ENCODE results near the gene UMPS.
"Not testable (repeated sequence)": the region's sequence is repeated elsewhere in the genome, so short reads cannot be mapped to it uniquely, and the experiment has no call there.

The UMPS gene

GRCh38 chr3:124780761-124781475 lies 50.7 kb downstream of the UMPS start:
- H3K4me3 ChIP-seq (ENCODE audit: severe bottlenecking) = no peak overlapping the region
- H3K27me3 ChIP-seq (ENCODE audit: insufficient read depth, poor library complexity, severe bottlenecking) = no peaks in the 10 kb centered on the region
- DNase-seq (ENCODE audit: low spot score) (no peak), ATAC-seq (ENCODE audit: low read depth) (no peak)
- H3K4me1 ChIP-seq (ENCODE audit: insufficient read depth, poor library complexity, severe bottlenecking) = no peaks in the 10 kb centered on the region
- H3K27ac ChIP-seq (ENCODE audit: poor library complexity, severe bottlenecking) = no peak overlapping the region
- TF ChIP-seq, protein P1, sequence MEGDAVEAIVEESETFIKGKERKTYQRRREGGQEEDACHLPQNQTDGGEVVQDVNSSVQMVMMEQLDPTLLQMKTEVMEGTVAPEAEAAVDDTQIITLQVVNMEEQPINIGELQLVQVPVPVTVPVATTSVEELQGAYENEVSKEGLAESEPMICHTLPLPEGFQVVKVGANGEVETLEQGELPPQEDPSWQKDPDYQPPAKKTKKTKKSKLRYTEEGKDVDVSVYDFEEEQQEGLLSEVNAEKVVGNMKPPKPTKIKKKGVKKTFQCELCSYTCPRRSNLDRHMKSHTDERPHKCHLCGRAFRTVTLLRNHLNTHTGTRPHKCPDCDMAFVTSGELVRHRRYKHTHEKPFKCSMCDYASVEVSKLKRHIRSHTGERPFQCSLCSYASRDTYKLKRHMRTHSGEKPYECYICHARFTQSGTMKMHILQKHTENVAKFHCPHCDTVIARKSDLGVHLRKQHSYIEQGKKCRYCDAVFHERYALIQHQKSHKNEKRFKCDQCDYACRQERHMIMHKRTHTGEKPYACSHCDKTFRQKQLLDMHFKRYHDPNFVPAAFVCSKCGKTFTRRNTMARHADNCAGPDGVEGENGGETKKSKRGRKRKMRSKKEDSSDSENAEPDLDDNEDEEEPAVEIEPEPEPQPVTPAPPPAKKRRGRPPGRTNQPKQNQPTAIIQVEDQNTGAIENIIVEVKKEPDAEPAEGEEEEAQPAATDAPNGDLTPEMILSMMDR (IDR thresholded peaks at IDR 0.05; ENCODE audit: poor library complexity, severe bottlenecking) = no peak
- H3K9me3 ChIP-seq (ENCODE audit: severe bottlenecking) = no peaks in the 10 kb centered on the region
- no peaks in the 10 kb centered on the region for H3K36me3 ChIP-seq (ENCODE audit: low read depth)

- Histone ChIP-seq H3K9me3 (ENCODE audit: severe bottlenecking) (no peaks in the 10 kb centered on the region), H3K4me3 (ENCODE audit: severe bottlenecking) (no peak overlapping the region), H3K4me1 (ENCODE audit: insufficient read depth, poor library complexity, severe bottlenecking) (no peaks in the 10 kb centered on the region), H3K36me3 (ENCODE audit: low read depth) (0 out of 2 replicates have a peak, but pooled peaks cover 1% of the 10 kb centered on the region), H3K27me3 (ENCODE audit: insufficient read depth, poor library complexity, severe bottlenecking) (no peaks in the 10 kb centered on the region), H3K27ac (ENCODE audit: poor library complexity, severe bottlenecking) (no peak overlapping the region)
- TF ChIP-seq, protein P1 (IDR thresholded peaks at IDR 0.05; ENCODE audit: poor library complexity, severe bottlenecking) = no peak
- DNase-seq (ENCODE audit: low spot score) (no peak), ATAC-seq (ENCODE audit: low read depth) (no peak)
Measured at GRCh38 chr3:124781476-124782376, 51.5 kb downstream of the UMPS start.

DNA sequence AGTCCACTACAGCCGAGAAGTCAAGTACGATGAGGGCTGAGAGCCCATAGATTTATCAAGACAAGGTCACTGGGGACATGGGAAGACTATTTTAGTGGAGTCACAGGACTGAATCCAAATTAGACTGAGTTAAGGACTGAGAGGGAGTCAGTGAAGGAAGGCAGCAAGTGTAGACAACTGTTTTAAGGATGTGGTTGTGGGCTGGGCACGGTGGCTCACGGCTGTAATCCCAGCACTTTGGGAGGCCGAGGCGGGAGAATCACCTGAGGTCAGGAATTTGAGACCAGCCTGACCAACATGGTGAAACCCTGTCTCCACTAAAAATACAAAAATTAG lies 52.1 kb downstream of the UMPS start:
- H3K27ac ChIP-seq (ENCODE audit: poor library complexity, severe bottlenecking); H3K4me3 ChIP-seq (ENCODE audit: severe bottlenecking); H3K9me3 ChIP-seq (ENCODE audit: severe bottlenecking); DNase-seq (ENCODE audit: low spot score); ATAC-seq (ENCODE audit: low read depth); H3K36me3 ChIP-seq (ENCODE audit: low read depth); H3K27me3 ChIP-seq (ENCODE audit: insufficient read depth, poor library complexity, severe bottlenecking); H3K4me1 ChIP-seq (ENCODE audit: insufficient read depth, poor library complexity, severe bottlenecking): not testable (repeated sequence)

DNA sequence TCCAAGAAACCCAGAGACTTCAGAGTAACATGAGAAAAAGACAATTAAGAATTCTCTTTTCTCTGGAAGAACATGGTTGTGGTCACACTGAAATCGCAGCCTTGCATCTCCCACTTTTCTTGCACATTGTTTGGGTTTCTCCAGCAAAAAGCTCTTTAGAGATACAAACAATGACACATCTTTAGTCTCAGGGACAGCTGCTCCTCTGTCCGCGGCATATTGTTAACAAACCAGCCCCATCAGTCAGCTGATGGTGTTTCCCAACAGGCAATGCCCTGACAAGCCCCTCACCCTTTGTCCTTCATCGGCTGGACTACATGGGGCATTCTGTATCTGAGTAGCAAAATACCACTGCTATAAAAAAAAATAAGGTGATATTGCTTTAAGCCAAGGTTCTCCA lies 53.4 kb downstream of the UMPS start:
- no peak overlapping the region for H3K4me3 ChIP-seq (ENCODE audit: severe bottlenecking)
- H3K27ac ChIP-seq (ENCODE audit: poor library complexity, severe bottlenecking) = no peak overlapping the region
- no peaks in the 10 kb centered on the region for H3K27me3 ChIP-seq (ENCODE audit: insufficient read depth, poor library complexity, severe bottlenecking)
- no peak for ATAC-seq (ENCODE audit: low read depth)
- 0 out of 2 replicates have a peak, but pooled peaks cover 4% of the 10 kb centered on the region for H3K36me3 ChIP-seq (ENCODE audit: low read depth)
- DNase-seq (ENCODE audit: low spot score) = no peak
- TF ChIP-seq, protein P1 (IDR thresholded peaks at IDR 0.05; ENCODE audit: poor library complexity, severe bottlenecking) = no peak
- no peaks in the 10 kb centered on the region for H3K9me3 ChIP-seq (ENCODE audit: severe bottlenecking)
- H3K4me1 ChIP-seq (ENCODE audit: insufficient read depth, poor library complexity, severe bottlenecking) = no peaks in the 10 kb centered on the region

- ATAC-seq (ENCODE audit: low read depth) = no peak
- no peak overlapping the region for H3K27ac ChIP-seq (ENCODE audit: poor library complexity, severe bottlenecking)
- TF ChIP-seq, protein P1 (IDR thresholded peaks at IDR 0.05; ENCODE audit: poor library complexity, severe bottlenecking) = no peak
Measured at GRCh38 chr3:124784686-124785382, 54.6 kb downstream of the UMPS start.

More at GRCh38 chr3:124784686-124785382, 54.6 kb downstream of the UMPS start:
- no peak for DNase-seq (ENCODE audit: low spot score)
- 0 out of 2 replicates have a peak, but pooled peaks cover 4% of the 10 kb centered on the region for H3K36me3 ChIP-seq (ENCODE audit: low read depth)
- H3K4me3 ChIP-seq (ENCODE audit: severe bottlenecking) = no peak overlapping the region
- H3K27me3 ChIP-seq (ENCODE audit: insufficient read depth, poor library complexity, severe bottlenecking) = no peaks in the 10 kb centered on the region
- no peaks in the 10 kb centered on the region for H3K4me1 ChIP-seq (ENCODE audit: insufficient read depth, poor library complexity, severe bottlenecking)
- no peaks in the 10 kb centered on the region for H3K9me3 ChIP-seq (ENCODE audit: severe bottlenecking)
